ENCODE data around the gene ANKRD63. TPM values are rescaled to one million over a fixed set of nuclear protein-coding genes. Genes with fewer than 3 reads are reported as not detected.

Gene ANKRD63
- total and polyA plus RNA-seq, 2 experiments from 2014 or later: 0.30 to 0.47 TPM

DNA sequence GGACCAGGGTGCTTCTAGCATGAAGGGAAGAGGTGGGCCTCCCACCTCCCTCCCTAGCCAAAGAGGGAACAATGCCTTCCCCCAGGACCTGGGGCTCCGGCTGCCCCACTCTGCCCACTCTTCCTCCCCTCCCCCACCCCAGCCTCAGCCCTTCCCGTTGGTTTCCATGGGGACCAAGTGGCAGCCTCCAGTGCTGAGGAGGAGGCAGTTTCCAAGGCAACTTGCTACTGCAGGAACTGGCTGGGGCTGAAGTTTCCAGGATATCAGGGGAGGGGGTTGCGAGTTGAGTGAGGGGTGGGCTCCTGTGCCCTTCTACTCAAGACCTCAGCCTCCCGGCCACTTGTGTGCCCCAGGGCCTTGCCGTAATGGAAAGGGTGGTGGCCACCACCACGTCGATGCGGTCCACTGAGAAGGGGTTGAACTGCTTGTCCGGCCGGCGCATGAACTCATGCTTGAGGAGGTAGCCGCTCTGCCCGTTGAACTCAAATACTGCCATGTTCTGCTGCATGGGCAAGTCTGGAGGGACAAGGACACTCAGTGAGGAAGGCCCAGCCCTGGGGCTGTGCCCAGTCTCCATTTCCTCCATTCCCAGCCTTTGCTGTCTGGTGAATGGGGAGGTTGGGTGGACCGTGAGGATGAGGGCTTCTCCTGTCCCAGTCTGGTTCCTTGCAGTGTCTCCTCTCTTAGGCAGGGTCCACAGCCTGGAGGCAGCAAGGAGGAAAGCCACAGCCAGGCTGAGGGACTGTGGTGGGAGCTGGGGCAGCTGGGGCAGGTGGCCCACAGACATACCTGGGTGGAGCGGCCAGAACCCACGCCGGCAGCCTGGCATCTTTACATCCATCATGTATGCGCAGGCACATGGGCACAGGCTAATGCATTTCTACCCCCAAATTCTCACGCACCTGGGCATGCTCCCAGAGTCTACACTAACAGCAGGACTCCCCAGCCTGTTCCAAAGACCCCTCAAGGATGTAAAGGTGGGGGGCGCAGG, 11.3 kb upstream of the ANKRD63 start:
- H3K9me3 ChIP-seq (ENCODE audit: low read depth): no peaks in the 10 kb centered on the region
- H3K79me2 ChIP-seq: no peaks in the 10 kb centered on the region
- no peak overlapping the region for H3K4me2 ChIP-seq
- H3K4me3 ChIP-seq: no peak overlapping the region
- no peak overlapping the region for H2AFZ ChIP-seq
- no peak overlapping the region for H3K27ac ChIP-seq
- H3K9me2 ChIP-seq (replicated peaks; ENCODE audit: insufficient read depth): no peaks in the 10 kb centered on the region
- H4K20me1 ChIP-seq (ENCODE audit: insufficient read depth, poor library complexity, severe bottlenecking): no peaks in the 10 kb centered on the region
- H3K4me1 ChIP-seq (ENCODE audit: insufficient read depth): peaks cover 19% of the 10 kb centered on the region
- TF ChIP-seq EZH2 (IDR thresholded peaks at IDR 0.05; ENCODE audit: borderline replicate concordance): no peak
- TF ChIP-seq EZH2phosphoT487 (IDR thresholded peaks at IDR 0.05; ENCODE audit: low read depth, severe bottlenecking, unreplicated experiment): no peak
- TF ChIP-seq, protein P1, sequence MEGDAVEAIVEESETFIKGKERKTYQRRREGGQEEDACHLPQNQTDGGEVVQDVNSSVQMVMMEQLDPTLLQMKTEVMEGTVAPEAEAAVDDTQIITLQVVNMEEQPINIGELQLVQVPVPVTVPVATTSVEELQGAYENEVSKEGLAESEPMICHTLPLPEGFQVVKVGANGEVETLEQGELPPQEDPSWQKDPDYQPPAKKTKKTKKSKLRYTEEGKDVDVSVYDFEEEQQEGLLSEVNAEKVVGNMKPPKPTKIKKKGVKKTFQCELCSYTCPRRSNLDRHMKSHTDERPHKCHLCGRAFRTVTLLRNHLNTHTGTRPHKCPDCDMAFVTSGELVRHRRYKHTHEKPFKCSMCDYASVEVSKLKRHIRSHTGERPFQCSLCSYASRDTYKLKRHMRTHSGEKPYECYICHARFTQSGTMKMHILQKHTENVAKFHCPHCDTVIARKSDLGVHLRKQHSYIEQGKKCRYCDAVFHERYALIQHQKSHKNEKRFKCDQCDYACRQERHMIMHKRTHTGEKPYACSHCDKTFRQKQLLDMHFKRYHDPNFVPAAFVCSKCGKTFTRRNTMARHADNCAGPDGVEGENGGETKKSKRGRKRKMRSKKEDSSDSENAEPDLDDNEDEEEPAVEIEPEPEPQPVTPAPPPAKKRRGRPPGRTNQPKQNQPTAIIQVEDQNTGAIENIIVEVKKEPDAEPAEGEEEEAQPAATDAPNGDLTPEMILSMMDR (IDR thresholded peaks at IDR 0.05; ENCODE audit: poor library complexity): no peak
- DNase-seq (ENCODE audit: low spot score): no peak
- H3K36me3 ChIP-seq (replicated peaks; ENCODE audit: insufficient read depth, low read depth): no peaks in the 10 kb centered on the region
- WGBS (ENCODE audit: low lambda C conversion rate, missing lambda C conversion rate): 86% methylated on average over 20 of the region's 20 CpGs
- H3K27me3 ChIP-seq: peaks cover 38% of the 10 kb centered on the region

DNA sequence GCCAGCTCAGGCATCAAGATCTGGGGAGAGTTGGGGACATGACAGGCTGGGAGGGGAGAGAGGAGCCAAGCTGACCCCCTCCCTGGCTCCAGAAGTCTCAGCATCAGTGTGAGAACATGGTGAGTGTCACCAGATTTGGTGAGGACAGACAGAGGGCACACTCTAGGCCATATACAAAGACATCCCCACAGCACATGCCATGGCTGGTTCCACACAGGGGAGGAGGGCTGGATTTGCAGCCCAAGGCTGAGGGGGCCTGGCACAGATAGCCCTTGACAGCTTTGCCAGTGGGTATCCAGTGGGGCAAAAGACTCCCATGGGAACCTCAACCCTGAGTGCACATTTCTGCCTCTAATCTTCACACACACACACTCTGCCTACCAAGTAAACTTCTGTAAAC, 10.1 kb upstream of the ANKRD63 start:
- TF ChIP-seq EZH2phosphoT487 (IDR thresholded peaks at IDR 0.05; ENCODE audit: low read depth, severe bottlenecking, unreplicated experiment) (no peak), EZH2 (IDR thresholded peaks at IDR 0.05; ENCODE audit: borderline replicate concordance) (no peak)
- TF ChIP-seq, protein P1 (IDR thresholded peaks at IDR 0.05; ENCODE audit: poor library complexity): no peak
- Histone ChIP-seq H3K4me1 (ENCODE audit: insufficient read depth) (peaks cover 19% of the 10 kb centered on the region), H3K4me3 (no peak overlapping the region), H3K27ac (no peak overlapping the region), H3K36me3 (replicated peaks; ENCODE audit: insufficient read depth, low read depth) (no peaks in the 10 kb centered on the region), H3K4me2 (no peak overlapping the region), H3K27me3 (peaks cover 45% of the 10 kb centered on the region), H3K79me2 (no peaks in the 10 kb centered on the region), H4K20me1 (ENCODE audit: insufficient read depth, poor library complexity, severe bottlenecking) (no peaks in the 10 kb centered on the region), H3K9me2 (replicated peaks; ENCODE audit: insufficient read depth) (no peaks in the 10 kb centered on the region), H2AFZ (no peak overlapping the region), H3K9me3 (ENCODE audit: low read depth) (no peaks in the 10 kb centered on the region)
- DNase-seq (ENCODE audit: low spot score): no peak

DNA sequence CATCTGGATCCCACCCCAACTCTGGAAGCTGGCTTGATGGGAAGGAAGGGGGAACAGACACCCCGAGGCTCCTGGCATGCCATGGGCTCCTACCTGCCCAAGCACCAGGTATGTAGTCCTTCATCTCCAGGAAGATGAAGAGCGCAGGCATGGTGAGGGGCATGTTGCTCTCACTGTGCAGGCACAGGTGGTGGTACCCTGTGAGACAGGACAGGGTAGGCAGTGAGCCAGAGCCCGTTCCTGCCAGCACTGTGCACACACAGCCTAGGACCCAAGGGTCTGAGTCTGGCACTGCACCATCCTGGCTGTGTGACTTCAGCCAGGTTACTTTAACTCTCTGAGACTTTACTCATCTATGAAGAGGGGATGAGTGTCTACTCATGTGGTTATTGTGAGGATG, 9.4 kb upstream of the ANKRD63 start:
- H3K4me3 ChIP-seq: no peak overlapping the region
- no peaks in the 10 kb centered on the region for H3K9me2 ChIP-seq (replicated peaks; ENCODE audit: insufficient read depth)
- no peak for DNase-seq (ENCODE audit: low spot score)
- no peaks in the 10 kb centered on the region for H3K36me3 ChIP-seq (replicated peaks; ENCODE audit: insufficient read depth, low read depth)
- H2AFZ ChIP-seq: no peak overlapping the region
- H3K27ac ChIP-seq: no peak overlapping the region
- peaks cover 19% of the 10 kb centered on the region for H3K4me1 ChIP-seq (ENCODE audit: insufficient read depth)
- H3K27me3 ChIP-seq: peaks cover 45% of the 10 kb centered on the region
- WGBS (ENCODE audit: low lambda C conversion rate, missing lambda C conversion rate): 92% methylated on average over 3 of the region's 3 CpGs
- no peaks in the 10 kb centered on the region for H3K79me2 ChIP-seq
- no peak overlapping the region for H3K4me2 ChIP-seq
- TF ChIP-seq EZH2phosphoT487 (IDR thresholded peaks at IDR 0.05; ENCODE audit: low read depth, severe bottlenecking, unreplicated experiment) (no peak), EZH2 (IDR thresholded peaks at IDR 0.05; ENCODE audit: borderline replicate concordance) (no peak)
- TF ChIP-seq, protein P1 (IDR thresholded peaks at IDR 0.05; ENCODE audit: poor library complexity): no peak
- no peaks in the 10 kb centered on the region for H3K9me3 ChIP-seq (ENCODE audit: low read depth)
- no peaks in the 10 kb centered on the region for H4K20me1 ChIP-seq (ENCODE audit: insufficient read depth, poor library complexity, severe bottlenecking)

Data from hepatocyte (in vitro differentiated cells).